Stimulated activated CD4-positive, alpha-beta T cell treated with anti-CD3 and anti-CD28 coated beads, Interleukin-12 subunit alpha, Interleukin-12 subunit beta, amount 100 ng/mL, for 4 hours (primary cell): ENCODE measurements around the gene CHST11.
"Not testable (repeated sequence)": the region's sequence is repeated elsewhere in the genome, so short reads cannot be mapped to it uniquely, and the experiment has no call there.

Source experiments
- DNase-seq: peaks from one replicate; pipeline ENCODE4 v3.0.0-alpha.2; 2020

The CHST11 gene

DNA sequence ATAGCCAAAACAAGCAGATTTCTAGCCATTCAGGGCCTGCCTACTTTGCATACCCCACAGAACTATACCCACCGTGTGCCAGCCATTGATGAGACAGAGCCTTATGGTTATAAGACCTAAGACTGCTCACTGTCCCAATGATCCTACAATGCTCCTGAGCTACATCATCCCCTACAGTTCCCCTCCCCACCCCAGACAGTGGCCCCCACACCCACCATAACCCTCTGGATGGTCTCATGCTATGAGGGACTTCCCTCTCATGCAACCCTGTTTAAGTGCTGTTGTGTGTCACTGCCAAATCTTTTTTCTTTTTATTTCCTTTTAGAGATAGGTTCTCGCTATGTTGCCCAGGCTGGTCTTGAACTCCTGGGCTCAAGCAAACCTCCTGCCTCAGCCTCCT, 75.9 kb downstream of the CHST11 start:
- no peak for DNase-seq

DNA sequence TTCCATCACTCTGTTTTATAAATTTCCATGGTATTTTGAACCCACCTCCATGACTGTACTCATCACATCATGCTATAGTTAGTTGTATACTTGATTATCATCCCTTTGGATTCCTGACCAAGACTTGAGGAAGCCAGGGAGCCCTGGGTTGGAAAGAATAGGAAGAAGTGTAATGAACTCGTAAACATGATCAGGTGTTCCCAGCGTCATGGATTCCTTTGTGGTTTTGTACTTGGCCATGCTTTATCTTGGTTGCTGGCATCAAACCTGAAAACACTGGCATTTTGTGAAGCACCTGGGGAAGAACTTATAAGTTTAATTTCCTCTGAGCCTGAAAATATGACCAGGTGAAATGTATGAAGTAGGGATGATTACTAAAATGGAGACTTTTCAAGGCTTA, 76.4 kb downstream of the CHST11 start:
- DNase-seq, result no peak

DNA sequence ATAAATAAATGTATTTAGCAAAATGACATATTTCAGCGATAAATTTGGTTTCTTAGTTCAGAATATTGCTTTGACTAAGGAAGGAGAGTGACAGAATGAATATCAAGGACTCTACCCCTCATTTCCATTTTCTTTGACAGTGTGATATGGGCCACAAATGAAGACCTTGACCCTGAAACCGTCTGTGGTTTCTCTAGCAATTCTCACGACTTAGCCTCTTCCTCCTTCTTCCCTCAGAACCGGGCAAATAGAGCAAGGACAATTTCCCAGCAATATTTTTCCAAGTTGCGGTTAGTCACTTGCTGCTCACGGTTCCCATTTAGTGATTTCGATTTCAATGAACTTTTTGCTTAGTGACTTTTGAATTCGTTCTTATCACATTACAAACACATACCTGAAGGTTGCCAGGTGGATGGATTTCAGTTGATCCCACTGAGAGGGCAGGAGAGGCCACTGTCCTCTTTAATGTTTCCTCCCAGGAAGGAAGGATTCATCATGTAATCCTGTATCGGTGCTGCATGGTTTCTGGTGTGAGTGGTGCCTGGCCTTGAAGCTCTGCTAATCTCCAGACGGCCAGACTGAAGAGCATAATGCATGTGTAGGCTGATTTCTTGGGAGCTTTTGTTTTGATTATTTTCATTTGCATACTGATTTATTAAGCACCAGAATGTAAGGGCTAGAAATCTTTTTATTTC, 77.6 kb downstream of the CHST11 start:
- DNase-seq, result no peak

DNA sequence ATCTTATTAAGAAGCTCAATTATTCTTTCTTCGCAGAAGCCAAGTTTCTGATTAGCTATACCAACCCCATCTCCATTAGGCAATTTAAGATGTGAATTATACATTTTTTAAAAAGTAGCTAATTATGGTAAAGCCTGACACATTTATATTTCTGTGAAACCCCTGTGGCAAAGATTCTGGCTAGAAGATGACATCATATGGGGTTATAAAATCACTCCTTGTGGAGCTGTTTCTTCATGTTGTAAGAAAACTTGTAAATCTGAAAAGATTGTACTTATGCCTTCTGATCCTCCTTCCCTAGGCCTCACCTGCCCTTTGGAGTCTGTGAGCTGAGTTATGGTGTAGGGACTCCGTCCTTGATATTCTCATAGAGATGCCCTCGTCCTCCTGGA, 78.1 kb downstream of the CHST11 start:
- no peak for DNase-seq

DNA sequence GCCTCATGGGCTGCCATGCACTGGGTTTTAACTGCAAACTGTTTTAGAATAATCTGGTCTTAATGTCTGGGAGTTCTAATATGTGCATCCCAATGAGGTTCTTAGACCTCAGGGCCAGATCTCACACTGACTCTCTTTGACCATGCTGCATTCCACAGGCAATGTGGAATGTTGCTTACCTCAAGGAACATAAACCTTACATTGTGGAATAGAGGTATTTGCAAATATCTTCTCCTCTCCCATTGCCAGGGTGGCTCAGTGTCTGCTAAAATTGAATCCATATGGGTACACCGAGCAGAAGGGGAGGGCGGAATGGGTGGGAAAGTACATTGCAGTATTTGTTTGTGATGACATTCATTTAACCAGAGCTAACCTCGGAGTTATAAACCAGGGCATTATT, 78.6 kb downstream of the CHST11 start:
- no peak for DNase-seq

DNA sequence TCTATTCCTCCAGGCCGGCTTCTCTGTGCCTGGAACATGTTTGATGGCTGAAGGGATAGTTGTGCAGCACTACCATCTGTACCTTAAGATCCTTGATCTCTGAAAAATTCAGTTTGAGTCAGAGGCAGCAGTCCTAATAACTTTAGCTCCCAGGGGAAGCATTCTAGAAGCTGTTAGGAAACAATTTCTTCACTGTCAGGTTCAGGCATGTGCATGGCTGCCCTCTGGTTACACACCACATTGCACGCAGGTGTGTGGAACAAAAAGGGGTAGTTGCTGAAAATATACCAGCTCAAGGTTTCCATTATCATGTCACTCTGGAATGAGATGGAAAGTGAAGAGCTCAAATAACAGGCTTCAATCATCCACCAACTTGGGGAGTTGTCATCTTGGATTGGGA, 80.1 kb downstream of the CHST11 start:
- DNase-seq, result no peak

DNA sequence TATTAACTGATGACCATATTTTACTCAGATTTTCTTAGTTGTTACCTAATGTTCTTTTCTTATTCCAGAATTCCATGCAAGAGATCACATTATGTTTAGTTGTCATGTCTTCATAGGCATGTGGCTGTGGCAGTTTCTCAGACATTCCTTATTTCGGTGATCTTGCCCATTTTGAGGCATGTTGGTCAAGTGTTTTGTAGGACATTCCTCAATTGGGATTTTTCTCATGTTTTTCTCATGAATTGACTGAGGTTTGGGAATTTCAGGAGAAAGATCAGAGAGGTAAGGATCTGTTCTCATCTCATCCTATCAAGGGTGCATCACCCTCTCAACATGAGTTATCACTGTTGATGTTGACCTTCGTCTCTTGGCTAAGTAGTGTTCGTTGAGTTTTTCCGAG, 81.3 kb downstream of the CHST11 start:
- no peak for DNase-seq

DNA sequence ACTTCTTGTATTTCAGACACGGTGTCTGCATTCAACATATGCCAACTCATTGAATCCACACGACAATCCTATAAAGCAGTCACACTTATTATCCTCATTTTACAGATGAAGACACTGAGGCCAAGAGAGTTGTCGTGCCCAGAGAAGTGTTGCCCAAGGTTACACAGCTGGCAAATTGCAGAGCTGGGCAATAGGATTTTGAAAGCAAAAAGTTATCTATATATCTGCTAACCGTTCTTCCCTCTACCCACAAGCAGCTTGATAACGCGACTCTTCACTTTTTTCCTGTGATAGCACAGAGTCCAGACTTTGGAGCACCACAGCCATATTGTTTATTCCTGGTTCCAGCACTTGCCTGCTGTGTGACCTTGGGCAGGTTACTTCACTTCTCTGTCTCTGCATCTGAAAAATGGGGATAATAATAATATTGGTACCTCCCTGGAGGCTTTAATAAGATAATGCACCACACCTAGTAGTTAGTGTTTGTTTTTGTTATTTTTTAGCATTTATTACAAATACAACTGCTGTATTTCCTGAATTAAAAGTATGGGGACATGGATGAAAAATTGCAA, 82.2 kb downstream of the CHST11 start:
- no peak for DNase-seq

DNA sequence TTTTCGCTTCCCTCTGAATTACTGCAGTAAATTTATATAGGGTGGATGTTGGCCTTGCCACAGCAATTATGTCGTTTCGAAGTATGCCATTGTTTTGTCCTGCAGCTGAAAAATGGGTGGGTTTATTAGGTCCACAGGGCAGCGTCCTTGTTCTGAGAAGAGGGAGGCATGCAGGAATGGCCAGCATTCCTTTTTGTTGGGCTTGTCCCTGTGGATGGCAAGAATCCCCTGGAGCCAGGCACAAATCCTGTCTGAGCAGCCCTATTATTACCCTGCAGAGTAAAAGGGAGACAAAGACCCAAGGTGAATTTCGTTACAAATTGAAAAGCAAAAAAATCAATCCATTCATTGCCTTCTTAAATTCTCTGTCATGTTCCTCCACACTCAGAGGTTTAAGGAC, 88.1 kb downstream of the CHST11 start:
- DNase-seq, result no peak

DNA sequence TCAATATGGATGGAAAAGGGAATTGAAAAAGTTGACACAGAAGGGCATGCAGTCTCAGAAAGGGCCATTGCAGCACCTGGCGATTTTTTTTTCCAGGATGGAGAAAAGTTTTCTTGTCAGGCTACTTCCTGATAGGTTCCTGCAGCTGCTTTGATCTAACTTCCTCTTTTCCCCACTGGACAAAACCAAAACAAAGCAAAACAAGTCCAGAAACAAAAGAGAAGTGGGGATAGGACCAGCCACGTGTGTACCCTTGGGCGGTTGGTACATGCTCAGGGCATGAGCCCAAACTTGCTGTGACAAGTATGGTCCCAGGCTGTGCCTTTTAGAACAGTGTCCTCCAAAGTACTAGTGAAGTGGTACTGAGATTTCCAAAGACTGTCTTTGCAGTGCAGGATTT, 89.8 kb downstream of the CHST11 start:
- no peak for DNase-seq

DNA sequence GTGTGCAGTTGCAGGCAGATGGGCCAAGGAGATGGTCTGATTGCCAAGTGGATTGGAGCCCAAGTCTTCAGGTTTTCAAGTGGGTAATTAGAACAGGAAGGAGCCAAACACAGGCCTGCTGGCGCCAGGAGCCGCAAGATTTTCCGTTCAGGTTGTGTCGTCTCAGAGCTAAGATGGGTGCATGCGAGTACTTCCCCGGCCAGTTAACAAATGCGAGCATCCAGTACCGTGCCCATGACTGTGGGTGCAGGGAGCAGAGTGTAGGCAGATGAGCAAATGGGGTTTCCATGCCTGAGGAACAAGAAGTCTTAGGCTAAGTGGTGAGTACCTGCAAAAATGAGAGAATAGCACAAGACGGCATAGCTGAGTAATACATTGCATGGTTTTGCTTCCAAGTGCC, 90.5 kb downstream of the CHST11 start:
- no peak for DNase-seq

DNA sequence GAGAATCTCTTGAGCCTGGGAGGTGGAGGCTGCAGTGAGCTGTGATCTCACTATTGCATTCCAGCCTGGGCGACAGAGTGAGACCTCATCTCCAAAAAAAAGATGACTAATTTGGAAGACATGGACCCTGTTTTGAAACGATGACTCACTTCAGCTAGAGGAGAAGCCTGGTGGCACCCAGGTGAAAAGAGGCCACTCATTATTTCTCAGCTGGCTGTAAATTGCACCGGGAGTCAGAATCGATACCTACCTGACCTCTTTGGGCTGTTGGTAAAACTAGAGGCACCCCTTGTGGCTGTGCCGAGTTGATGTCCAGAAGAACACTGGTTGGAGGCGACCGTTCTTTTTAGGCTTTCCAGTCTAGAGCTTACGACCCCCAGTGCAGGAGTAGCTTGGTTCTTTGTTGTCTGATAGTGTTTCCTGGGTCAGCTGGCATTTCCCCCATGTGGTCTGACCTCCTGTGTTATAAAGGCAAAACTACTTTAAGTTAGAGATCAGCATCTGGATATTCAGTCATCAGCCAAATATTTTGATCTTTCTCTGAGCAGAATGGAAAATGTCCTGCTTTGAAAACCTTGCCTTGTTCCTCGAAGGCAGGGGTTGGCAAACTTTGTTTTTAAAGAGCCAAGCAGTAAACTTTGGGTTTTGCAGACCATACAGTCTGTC, 93.2 kb downstream of the CHST11 start:
- no peak for DNase-seq

DNA sequence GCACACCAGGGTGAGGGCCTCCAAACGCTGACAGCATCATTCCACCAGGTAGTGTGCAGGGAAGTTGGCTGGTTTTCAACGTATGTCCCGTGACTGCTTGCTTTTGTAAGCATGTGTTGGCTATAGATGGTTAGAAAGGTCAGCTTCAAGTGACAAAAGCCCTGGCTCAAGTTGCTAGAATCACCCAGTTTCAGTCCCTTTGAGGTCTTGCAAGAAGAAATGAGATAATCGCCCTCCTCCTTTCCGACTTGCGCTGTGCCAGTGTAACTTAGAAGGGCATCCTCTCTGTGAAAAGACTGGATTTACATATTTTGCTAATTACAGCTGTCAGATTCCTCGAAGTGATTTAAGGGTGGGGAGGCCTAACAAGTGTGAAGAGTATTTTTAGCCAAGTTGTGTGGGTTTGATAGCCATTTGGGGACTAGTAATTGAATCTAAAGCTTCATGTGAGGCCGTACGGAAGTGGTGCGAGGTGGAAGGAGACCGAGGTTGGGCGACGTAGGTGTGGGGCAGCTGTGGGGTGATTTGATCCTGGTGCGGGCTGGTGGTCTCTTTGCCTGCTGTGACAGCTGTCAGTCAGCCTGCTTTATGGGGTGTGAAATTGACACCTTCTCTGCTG, 94.7 kb downstream of the CHST11 start:
- no peak for DNase-seq

DNA sequence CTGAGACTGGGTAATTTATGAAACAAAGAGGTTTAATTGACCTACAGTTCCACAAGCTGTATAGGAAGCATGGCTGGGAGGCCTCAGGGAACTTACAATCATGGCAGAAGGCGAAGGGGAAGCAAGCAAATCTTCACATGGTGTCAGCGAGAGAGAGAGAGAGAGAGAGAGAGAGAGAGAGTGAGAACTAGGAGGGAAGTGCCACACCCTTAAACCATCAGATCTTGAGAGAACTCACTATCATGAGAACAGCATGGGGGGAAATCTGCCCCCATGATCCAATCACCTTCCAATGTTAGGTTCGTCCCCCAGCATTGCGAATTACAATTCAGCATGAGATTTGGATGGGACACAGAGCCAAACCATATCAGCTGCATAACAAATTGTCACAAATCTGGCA, 96.7 kb downstream of the CHST11 start:
- DNase-seq, result no peak

DNA sequence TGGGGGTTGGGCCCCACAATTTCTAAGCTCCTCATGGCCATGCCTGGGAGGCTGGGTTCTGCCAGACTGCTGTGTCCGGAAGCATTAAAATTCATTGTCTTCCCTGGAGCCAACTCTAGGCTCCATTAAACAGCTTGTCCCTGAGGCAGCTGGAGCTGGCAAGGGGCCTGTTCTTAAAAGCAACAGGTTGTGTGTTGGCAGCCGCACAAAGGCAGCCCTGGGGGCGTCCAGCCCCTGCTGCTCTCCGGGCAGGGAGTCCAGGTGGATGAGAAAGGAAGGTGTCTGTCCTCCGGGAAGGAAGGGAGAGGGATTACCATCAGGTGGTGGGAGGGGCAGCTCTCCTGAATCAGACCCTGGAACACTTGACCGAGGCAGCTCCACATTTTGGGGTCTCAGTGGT, 98.9 kb downstream of the CHST11 start:
- DNase-seq, result no peak

DNA sequence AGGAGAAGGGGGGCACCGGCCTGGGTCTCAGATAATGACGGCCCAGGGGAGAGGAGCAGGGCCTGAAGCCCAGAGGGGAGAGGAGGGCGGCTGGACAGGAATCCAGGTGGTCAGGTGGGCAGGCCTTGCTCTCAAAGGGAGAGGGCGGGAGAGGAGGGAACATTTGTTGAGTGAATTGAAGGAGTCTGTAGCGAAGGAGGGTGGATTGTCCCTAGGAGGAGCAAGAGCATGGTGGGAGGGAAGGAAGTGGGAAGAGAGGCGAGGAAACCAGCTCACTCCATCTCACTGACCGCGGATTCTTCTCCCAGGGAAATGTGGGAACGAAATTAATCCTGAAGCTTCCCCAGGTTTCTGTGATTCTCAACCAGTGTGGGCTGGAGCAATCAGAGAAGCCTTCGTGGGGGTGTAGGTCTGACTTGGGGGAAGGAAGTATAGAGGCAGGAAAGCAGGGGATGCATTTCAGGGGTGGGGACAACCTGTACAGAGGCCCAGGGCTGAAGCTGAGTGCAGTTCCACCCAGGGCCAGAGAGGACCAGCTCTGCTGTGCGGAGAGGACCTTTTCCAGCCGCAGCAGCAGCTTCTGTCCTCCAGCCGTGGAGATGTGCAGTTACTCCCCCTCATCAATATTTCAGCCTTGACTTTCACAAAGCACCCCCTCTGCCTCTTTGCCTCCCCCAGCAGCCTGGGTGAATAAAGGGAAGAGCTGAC, 100.9 kb downstream of the CHST11 start:
- DNase-seq, result no peak

DNA sequence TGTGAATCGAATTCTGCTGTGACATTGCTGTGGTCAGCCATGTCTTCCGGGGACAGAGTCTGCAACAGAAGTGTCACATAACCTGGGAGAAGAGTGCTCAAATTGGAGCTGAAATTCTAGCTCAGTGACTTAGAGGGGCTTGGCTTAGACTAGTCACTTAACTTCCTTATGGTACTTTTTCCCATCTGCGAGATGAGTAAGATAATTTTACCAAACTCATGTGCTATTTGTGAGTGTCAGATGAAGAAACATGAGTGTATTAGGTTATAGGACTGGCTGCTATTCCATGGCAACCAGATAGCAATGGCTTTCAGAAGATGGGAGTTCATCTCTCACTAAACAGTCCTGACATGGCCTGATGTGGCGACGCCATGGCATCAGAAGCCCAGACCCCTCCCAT, 104.1 kb downstream of the CHST11 start:
- DNase-seq, result no peak

DNA sequence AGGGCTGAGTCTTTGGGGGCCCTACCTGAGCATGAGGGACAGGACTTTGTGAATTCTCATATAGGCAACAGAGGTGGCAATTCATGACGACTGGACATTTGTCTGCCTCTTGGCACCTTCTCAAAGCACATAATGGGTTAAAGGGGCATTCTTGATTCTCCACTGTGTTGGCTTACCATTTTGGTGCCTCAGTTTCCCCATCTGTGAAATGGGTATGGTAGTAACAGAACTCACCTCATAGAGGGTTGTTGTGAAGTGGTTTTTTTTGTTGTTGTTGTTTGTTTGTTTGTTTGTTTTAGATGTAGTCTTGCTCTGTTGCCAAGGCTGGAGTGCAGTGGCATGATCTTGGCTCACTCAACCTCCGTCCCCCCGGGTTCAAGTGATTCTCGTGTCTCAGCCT, 106.0 kb downstream of the CHST11 start:
- DNase-seq, result no peak

DNA sequence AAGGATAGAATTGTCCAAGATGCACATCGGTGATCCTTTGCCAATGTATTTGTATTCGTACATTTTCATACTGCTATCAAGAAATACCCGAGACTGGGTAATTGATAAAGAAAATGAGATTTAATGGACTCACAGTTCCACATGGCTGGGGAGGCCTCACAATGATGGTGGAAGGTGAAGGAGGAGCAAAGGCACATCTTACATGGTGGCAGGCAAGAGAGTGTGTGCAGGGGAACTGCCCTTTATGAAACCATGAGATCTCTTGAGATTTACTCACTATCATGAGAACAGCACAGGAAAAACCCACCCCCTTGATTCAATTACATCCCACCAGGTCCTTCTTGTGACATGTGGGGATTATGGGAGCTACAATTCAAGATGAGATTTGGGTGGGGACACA, 107.9 kb downstream of the CHST11 start:
- not testable (repeated sequence) for DNase-seq

DNA sequence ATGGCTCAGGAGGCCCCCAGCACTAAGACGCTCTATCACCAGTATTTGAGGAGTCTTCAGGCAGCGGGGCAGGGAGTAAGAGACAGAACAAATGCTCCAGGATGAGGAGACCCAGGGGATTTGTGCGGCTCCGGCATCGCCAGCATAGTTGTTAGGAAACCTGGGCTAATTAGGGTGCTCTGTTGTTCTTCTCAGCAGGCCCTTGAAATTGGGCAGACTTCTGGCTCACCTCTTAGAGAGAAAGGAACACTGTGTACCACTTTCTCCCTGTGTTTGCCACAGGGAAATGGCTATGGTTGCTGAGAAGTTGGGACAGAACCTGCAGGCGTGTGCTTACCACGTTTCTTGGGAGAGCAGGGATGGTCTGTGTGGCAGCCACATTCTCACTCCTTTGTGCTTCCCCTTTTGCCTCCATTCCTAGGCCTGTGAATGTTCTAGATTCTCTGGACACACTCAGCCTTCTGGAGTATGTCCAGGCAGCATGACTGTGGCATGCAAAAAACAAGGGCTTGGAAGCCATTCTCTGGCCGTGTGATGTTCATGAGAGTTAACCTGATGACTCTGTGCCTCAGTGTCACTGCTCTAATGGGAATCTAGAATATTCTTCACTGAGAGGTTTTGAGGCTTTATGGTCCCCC, 109.0 kb downstream of the CHST11 start:
- DNase-seq, result no peak

DNA sequence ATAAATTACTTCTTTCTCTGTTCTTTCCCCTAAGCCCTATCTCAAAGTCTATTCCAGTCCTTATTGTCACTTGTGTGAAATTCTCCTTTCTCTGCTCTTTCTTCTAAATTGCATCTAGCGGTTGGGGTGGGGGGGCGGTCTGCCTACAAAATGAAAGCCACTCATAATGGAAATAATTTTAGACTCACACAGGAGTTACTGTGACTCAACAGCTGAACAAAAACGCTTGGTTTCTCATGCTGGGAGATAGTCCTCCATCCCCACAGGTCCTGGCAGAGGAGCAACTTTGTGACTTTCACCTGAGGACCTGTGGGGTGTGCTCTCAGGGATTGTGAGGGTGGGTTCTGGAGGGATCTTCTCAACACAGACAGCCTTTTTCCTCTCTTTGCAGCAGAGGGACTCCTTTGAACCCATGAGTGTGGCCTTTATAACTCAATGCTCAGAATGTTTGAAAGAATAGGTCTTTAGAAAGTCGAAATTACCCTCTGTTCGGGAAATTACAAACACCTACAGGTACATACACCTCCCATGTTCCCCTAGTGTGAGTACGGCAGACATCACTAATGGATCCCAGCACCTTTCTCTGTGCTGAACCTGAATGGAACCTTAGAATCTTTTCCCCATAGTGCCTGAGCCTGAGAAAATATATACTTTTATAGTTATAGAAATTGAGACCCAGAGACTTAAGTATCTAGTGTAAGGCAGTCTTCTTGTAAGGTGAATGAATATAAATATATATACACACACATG, 109.7 kb downstream of the CHST11 start:
- peak; percentile 40 for DNase-seq

DNA sequence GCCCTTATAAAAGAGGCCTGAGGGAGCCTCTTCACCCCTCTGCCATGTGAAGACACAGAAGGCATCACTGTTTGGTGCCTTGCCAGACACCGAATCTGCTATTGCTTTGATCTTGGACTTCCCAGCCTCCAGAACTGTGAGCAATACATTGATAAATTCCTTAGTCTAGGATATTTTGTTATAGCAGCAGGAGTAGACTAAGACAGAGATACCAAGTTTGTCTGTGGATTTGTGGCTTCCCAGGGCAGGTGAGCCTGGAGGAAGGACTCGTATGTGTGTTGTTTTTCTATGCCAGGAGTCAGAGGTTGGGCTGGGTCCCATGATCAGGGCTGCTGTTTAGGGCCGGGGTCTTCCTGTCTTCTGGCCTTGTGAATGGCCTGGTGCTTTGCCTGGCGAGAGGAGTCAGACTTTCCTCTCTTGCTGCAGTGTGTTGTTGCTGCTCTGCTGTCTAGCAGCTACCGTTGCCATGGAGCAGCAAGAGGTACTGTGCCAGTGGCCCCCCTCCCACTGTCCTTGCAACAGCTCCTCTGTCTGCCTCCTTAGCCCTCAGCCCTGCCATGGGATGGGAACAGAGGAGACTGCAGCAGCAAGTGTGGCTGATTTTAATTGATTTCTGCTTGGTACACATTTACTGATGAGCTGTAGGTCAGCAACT, 111.2 kb downstream of the CHST11 start:
- DNase-seq, result no peak
